ENCODE results near the gene PDCD7. TPM values are rescaled to one million over a fixed set of nuclear protein-coding genes. Genes with fewer than 3 reads are reported as not detected.
"Not testable (repeated sequence)": the region's sequence is repeated elsewhere in the genome, so short reads cannot be mapped to it uniquely, and the experiment has no call there.

PDCD7 gene
- total RNA-seq, 1 donor from 2014 or later: 34.5 TPM

DNA sequence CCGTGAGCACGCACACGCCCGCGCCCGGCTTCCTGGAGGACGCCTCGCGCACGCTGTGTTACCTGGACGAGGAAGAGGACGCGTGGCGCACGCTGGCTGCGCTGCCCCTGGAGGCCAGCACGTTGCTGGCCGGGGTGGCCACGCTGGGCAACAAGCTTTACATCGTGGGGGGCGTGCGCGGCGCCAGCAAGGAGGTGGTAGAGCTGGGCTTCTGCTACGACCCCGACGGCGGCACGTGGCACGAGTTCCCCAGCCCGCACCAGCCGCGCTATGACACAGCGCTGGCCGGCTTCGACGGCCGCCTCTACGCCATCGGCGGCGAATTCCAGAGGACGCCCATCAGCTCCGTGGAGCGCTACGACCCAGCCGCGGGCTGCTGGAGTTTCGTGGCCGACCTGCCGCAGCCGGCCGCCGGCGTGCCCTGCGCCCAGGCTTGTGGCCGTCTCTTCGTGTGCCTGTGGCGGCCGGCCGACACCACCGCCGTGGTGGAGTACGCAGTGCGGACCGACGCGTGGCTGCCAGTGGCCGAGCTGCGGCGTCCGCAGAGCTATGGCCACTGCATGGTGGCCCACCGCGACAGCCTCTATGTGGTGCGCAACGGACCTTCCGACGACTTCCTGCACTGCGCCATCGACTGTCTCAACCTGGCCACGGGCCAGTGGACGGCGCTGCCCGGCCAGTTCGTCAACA, 56.2 kb downstream of the PDCD7 start:
- TF ChIP-seq, protein P1, sequence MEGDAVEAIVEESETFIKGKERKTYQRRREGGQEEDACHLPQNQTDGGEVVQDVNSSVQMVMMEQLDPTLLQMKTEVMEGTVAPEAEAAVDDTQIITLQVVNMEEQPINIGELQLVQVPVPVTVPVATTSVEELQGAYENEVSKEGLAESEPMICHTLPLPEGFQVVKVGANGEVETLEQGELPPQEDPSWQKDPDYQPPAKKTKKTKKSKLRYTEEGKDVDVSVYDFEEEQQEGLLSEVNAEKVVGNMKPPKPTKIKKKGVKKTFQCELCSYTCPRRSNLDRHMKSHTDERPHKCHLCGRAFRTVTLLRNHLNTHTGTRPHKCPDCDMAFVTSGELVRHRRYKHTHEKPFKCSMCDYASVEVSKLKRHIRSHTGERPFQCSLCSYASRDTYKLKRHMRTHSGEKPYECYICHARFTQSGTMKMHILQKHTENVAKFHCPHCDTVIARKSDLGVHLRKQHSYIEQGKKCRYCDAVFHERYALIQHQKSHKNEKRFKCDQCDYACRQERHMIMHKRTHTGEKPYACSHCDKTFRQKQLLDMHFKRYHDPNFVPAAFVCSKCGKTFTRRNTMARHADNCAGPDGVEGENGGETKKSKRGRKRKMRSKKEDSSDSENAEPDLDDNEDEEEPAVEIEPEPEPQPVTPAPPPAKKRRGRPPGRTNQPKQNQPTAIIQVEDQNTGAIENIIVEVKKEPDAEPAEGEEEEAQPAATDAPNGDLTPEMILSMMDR (IDR thresholded peaks at IDR 0.05; ENCODE audit: unreplicated experiment): no peak
- no peak for DNase-seq (ENCODE audit: low spot score in 2 of 2, unreplicated experiment in 2 of 2)
- Mint-ChIP-seq H3K27ac (peak overlapping the region; percentile 23), H3K4me3 (no peak overlapping the region), H3K27me3 (ENCODE audit: low read depth) (peaks cover 22% of the 10 kb centered on the region), H3K9me3 (no peaks in the 10 kb centered on the region), H3K4me1 (peaks cover 18% of the 10 kb centered on the region), H3K36me3 (no peaks in the 10 kb centered on the region)

DNA sequence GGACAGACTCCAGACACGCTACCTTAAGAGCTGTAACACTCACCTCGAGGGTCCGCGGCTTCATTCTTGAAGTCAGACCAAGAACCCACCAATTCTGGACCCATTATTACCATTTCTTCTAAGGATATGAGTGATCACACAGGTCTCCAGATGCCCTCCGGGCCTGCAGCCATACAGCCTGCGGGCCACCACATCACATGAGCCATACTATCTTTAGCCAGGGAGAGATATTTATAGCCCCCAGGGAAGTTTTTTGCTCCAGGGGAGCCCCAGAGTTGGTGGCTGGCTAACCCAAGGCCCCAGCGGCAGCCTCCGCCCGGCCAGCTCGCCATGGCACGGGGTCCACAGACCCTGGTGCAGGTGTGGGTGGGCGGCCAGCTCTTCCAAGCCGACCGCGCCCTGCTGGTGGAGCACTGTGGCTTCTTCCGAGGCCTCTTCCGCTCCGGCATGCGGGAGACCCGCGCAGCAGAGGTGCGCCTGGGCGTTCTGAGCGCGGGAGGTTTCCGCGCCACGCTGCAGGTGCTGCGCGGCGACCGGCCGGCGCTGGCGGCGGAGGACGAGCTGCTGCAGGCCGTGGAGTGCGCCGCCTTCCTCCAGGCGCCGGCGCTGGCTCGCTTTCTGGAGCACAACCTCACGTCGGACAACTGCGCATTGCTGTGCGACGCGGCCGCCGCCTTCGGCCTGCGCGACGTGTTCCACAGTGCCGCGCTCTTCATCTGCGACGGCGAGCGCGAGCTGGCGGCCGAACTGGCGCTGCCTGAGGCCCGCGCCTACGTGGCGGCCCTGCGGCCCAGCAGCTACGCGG, 56.9 kb downstream of the PDCD7 start, which contains the start of gene KBTBD13:
Gene KBTBD13, plus strand, starts transcription at position 261 of the 805 bp plus-strand sequence. Its CDS starts 70 bp downstream, at position 331.
- peaks cover 20% of the 10 kb centered on the region for H3K27me3 Mint-ChIP-seq (ENCODE audit: low read depth)
- H3K9me3 Mint-ChIP-seq: no peaks in the 10 kb centered on the region
- TF ChIP-seq, protein P1 (IDR thresholded peaks at IDR 0.05; ENCODE audit: unreplicated experiment): no peak
- peak within 1 kb of the TSS; percentile 52 for H3K27ac Mint-ChIP-seq
- peaks cover 15% of the 10 kb centered on the region for H3K4me1 Mint-ChIP-seq
- no peak within 1 kb of the TSS for H3K4me3 Mint-ChIP-seq
- DNase-seq (ENCODE audit: low spot score in 2 of 2, unreplicated experiment in 2 of 2): no peak
- no peaks in the 10 kb centered on the region for H3K36me3 Mint-ChIP-seq

DNA sequence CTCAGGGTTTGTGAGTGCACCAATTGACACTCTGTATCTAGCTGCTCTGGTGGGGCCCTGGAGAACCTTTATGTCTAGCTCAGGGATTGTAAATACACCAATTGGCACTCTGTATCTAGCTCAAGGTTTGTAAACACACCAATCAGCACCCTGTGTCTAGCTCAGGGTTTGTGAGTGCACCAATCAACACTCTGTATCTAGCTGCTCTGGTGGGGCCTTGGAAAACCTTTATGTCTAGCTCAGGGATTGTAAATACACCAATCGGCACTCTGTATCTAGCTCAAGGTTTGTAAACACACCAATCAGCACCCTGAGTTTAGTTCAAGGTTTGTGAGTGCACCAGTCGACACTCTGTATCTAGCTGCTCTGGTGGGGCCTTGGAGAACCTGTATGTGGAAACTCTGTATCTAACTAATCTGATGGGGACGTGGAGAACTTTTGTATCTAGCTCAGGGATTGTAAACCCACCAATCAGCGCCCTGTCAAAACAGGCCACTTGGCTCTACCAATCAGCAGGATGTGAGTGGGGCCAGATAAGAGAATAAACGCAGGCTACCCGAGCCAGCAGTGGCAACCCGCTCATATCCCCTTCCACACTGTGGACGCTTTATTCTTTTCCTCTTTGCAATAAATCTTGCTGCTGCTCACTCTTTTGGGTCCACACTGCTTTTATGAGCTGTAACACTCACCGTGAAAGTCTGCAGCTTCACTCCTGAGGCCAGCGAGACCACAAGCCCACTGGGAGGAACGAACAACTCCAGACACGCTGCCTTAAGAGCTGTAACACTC, 57.8 kb downstream of the PDCD7 start:
- not testable (repeated sequence) for H3K36me3 Mint-ChIP-seq; DNase-seq (ENCODE audit: low spot score in 2 of 2, unreplicated experiment in 2 of 2); H3K4me3 Mint-ChIP-seq; H3K4me1 Mint-ChIP-seq; H3K9me3 Mint-ChIP-seq
- peaks cover 18% of the 10 kb centered on the region for H3K27me3 Mint-ChIP-seq (ENCODE audit: low read depth)
- H3K27ac Mint-ChIP-seq: peak overlapping the region; percentile 52

DNA sequence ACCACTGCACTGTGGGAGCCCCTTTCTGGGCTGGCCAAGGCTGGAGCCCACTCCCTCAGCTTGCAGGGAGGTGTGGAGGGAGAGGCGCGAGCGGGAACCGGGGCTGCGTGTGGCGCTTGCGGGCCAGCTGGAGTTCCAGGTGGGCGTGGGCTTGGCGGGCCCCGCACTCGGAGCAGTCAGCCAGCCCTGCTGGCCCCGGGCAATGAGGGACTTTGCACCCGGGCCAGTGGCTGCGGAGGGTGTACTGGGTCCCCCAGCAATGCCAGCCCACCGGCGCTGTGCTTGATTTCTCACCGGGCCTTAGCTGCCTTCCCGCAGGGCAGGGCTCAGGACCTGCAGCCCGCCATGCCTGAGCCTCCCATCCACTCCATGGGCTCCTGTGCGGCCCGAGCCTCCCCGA, 58.7 kb downstream of the PDCD7 start:
- H3K36me3 Mint-ChIP-seq: not testable (repeated sequence)

DNA sequence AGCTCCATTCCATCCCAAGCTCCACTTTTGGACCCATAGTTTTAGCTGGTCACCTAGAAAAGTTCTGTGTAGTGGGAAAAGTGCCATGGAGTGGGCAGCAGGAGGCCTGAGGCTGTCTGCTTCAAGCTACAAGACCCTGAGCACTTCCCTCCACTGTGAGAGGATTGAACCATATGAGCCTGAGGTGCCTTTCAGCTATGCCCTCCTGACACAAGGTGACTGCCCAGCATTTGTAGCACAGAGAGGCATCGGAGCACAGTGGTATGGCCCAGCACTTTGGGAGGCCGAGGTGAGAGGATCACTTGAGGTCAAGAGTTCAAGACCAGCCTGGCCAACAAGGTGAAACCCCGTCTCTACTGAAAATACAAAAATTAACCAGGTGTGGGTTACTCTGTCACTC, 61.0 kb downstream of the PDCD7 start:
- no peak for DNase-seq (ENCODE audit: low spot score in 2 of 2, unreplicated experiment in 2 of 2)
- H3K27ac Mint-ChIP-seq: no peak overlapping the region
- peaks cover 7% of the 10 kb centered on the region for H3K27me3 Mint-ChIP-seq (ENCODE audit: low read depth)
- no peak overlapping the region for H3K4me3 Mint-ChIP-seq
- no peaks in the 10 kb centered on the region for H3K9me3 Mint-ChIP-seq
- peaks cover 24% of the 10 kb centered on the region for H3K4me1 Mint-ChIP-seq
- TF ChIP-seq, protein P1 (IDR thresholded peaks at IDR 0.05; ENCODE audit: unreplicated experiment): no peak
- no peaks in the 10 kb centered on the region for H3K36me3 Mint-ChIP-seq

More for the DNA sequence above, 58.7 kb downstream of the PDCD7 start:
- H3K27me3 Mint-ChIP-seq (ENCODE audit: low read depth): peaks cover 16% of the 10 kb centered on the region
- not testable (repeated sequence) for H3K9me3 Mint-ChIP-seq; DNase-seq (ENCODE audit: low spot score in 2 of 2, unreplicated experiment in 2 of 2); H3K4me3 Mint-ChIP-seq; H3K27ac Mint-ChIP-seq
- peaks cover 10% of the 10 kb centered on the region for H3K4me1 Mint-ChIP-seq

DNA sequence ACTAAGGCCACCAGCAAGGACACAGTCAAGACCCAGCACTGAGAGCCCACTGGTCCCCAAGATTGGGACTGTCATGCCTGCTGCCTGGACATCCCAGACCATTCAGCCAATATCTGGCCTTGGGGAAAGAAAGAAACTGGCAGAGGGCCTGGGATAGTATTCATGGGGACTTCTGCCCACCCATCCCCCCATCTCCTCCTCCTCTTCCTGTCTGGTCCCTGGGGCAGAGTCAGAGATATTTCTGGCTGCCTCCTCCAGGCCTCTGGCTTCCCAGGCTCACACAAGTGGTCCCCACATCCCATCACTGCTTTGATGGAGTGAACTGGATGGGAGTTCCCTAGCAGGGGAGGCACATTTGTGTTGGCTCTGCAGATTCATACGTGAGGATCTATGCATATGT, 61.6 kb downstream of the PDCD7 start:
- Mint-ChIP-seq H3K4me1 (peaks cover 28% of the 10 kb centered on the region), H3K9me3 (no peaks in the 10 kb centered on the region), H3K27ac (no peak overlapping the region), H3K36me3 (no peaks in the 10 kb centered on the region), H3K4me3 (no peak overlapping the region), H3K27me3 (ENCODE audit: low read depth) (peaks cover 10% of the 10 kb centered on the region)
- TF ChIP-seq, protein P1 (IDR thresholded peaks at IDR 0.05; ENCODE audit: unreplicated experiment): no peak
- no peak for DNase-seq (ENCODE audit: low spot score in 2 of 2, unreplicated experiment in 2 of 2)

All from mesothelial cell of epicardium (in vitro differentiated cells).